Bronchial epithelial cell (primary cell): ENCODE data around the gene MAPRE2. TPM values are rescaled to one million over a fixed set of nuclear protein-coding genes. Genes with fewer than 3 reads are reported as not detected.

Source experiments
- DNase-seq: peaks from one replicate; pipeline ENCODE4 v3.0.0-alpha.2; 2010; ENCODE audit warnings: low read depth
- FAIRE-seq: peaks from 2 replicates; lab custom pipeline; 2011; peaks lifted over from hg19 to GRCh38; lab: Jason Lieb, UNC
- H3K27me3 ChIP-seq: 2 replicates; pipeline ENCODE4 v1.5.1; 2011; ENCODE audit warnings: low read length; ENCODE audit not compliant: control insufficient read depth, insufficient read depth
- H3K36me3 ChIP-seq: 2 replicates; pipeline ENCODE4 v1.5.1; 2011; ENCODE audit warnings: low read length; ENCODE audit not compliant: control insufficient read depth, insufficient read depth
- H3K4me3 ChIP-seq: 2 replicates; pipeline ENCODE4 v1.5.1; 2011; ENCODE audit warnings: mild to moderate bottlenecking, low read depth, low read length, control low read depth
- total RNA-seq: library from RNA; depleted of rRNA; stranded (reverse); fragments of >200 nt; gene quantifications from 2 replicates; pipeline ENCODE4 v1.2.1, GENCODE V29; 2014
- TF ChIP-seq, protein P1 (sequence below): IDR thresholded peaks from 2 replicates; pipeline ENCODE4 v1.5.1; 2011; ENCODE audit warnings: mild to moderate bottlenecking, moderate library complexity, low read length, control low read depth, inconsistent platforms; ENCODE audit not compliant: insufficient read depth, severe bottlenecking

MAPRE2 gene
- total RNA-seq, 1 donor from 2014 or later = 0.79 TPM

DNA sequence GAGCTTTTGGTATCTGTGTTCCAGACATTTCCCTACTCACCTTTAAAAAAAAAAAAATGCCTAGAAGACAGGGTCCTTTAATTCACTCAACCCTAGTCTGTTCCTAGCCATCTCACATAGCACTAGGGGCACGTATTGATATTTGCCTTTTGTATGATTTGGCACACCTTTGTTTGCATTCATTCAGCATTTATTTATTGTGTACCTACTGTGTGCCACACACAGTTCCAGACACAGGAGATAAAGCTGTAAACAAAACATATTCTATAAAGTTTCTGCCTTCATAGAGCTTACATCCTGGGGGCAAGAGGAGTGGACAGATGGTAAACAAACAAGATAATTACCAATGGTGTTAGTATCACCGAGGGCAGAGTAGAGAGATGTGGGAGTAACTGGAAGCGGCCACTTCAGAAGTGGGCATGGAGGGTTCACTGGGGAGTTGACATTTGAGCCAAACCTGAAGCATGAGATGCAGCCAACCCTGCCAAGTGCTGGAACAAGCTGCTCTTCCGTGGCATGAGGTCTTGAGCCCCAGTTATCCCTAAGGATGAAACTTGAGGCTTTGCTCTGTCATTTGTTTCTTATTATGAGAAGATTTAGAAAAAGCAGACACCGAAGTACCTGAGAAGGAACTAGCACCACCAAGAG, 18.2 kb downstream of the MAPRE2 start:
- TF ChIP-seq, protein P1, sequence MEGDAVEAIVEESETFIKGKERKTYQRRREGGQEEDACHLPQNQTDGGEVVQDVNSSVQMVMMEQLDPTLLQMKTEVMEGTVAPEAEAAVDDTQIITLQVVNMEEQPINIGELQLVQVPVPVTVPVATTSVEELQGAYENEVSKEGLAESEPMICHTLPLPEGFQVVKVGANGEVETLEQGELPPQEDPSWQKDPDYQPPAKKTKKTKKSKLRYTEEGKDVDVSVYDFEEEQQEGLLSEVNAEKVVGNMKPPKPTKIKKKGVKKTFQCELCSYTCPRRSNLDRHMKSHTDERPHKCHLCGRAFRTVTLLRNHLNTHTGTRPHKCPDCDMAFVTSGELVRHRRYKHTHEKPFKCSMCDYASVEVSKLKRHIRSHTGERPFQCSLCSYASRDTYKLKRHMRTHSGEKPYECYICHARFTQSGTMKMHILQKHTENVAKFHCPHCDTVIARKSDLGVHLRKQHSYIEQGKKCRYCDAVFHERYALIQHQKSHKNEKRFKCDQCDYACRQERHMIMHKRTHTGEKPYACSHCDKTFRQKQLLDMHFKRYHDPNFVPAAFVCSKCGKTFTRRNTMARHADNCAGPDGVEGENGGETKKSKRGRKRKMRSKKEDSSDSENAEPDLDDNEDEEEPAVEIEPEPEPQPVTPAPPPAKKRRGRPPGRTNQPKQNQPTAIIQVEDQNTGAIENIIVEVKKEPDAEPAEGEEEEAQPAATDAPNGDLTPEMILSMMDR = no peak
- no peaks in the 10 kb centered on the region for H3K36me3 ChIP-seq
- no peak for FAIRE-seq
- no peak overlapping the region for H3K4me3 ChIP-seq
- no peak for DNase-seq
- H3K27me3 ChIP-seq = no peaks in the 10 kb centered on the region

- Histone ChIP-seq H3K36me3 (no peaks in the 10 kb centered on the region), H3K4me3 (no peak overlapping the region), H3K27me3 (no peaks in the 10 kb centered on the region)
- TF ChIP-seq, protein P1 = no peak
- no peak for DNase-seq
- no peak for FAIRE-seq
These were observed 19.1 kb downstream of the MAPRE2 start for GRCh38 chr18:35060122-35060815.

DNA sequence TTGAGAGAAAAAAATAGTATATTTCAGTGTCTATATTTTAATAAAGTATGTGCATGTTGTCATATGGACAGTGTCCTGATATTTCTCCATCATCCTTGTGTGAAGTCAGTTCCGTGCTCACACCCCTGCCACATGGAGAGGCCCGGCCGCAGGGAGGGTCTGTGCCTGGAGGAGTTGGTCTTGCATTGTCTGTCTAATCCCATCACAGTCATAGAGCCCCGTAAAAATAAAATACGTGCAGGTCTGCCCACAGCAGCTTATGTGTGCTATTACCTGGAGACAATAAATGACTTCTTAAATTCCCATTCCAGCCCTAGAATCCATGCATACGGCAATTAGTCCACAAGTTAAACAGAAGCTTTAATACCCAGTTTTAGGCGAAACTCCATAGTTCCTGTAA, 20.1 kb downstream of the MAPRE2 start:
- TF ChIP-seq, protein P1 = no peak
- no peaks in the 10 kb centered on the region for H3K27me3 ChIP-seq
- no peak overlapping the region for H3K4me3 ChIP-seq
- DNase-seq (no peak), FAIRE-seq (no peak)
- H3K36me3 ChIP-seq = no peaks in the 10 kb centered on the region

- no peak for FAIRE-seq
- DNase-seq = no peak
- H3K27me3 ChIP-seq = no peaks in the 10 kb centered on the region
- no peak overlapping the region for H3K4me3 ChIP-seq
- TF ChIP-seq, protein P1 = no peak
- no peaks in the 10 kb centered on the region for H3K36me3 ChIP-seq
These were observed 20.6 kb downstream of the MAPRE2 start for GRCh38 chr18:35061804-35062203.

DNA sequence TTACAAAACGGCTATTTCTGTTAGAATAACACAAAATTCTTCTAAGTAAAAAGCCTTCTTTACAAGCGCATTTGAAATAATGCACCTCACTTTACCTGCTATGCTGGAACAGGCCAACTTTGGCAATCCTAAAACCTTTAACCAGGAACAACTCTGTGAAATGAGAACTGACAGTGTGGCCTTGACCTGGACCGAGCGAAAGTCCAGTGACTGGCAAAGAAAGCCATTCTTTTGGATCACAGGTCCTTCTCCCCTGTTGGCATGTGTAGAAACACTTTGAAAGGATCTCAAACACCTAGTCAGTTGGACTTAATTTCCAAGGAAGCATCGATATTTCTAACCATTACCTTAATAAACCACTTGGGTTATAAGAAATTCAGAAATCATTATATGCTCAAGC, 21.2 kb downstream of the MAPRE2 start:
- H3K27me3 ChIP-seq = no peaks in the 10 kb centered on the region
- DNase-seq (no peak), FAIRE-seq (no peak)
- no peak overlapping the region for H3K4me3 ChIP-seq
- no peaks in the 10 kb centered on the region for H3K36me3 ChIP-seq
- TF ChIP-seq, protein P1 = no peak
